Epidermal melanocyte (primary cell): Measurements from ENCODE around the gene PAQR7.

ENCODE experiments used
- DNase-seq: peaks from one replicate; pipeline ENCODE4 v3.0.0; 2011; ENCODE audit warnings: low spot score; ENCODE audit not compliant: insufficient read length

PAQR7 gene

DNA sequence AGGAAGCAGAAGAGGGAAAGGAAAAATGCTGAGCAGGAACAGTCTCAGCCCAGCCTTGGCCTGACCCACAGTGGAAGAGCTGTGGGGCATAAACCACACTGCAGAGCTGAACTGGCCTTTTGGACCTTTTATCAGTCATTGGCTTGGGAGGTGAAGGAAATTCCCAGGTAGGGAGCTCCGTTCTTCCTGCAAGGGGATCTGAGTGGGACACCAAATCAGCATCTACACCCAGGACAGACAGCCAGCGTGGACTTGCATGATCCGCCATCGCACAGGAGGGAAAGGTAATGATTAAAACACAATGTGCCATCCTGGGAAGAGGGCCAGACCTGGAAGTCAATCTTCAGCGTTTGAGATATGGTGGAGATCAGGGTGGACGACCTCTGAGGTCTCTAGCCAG lies 56.9 kb downstream of the PAQR7 start:
- no peak for DNase-seq

DNA sequence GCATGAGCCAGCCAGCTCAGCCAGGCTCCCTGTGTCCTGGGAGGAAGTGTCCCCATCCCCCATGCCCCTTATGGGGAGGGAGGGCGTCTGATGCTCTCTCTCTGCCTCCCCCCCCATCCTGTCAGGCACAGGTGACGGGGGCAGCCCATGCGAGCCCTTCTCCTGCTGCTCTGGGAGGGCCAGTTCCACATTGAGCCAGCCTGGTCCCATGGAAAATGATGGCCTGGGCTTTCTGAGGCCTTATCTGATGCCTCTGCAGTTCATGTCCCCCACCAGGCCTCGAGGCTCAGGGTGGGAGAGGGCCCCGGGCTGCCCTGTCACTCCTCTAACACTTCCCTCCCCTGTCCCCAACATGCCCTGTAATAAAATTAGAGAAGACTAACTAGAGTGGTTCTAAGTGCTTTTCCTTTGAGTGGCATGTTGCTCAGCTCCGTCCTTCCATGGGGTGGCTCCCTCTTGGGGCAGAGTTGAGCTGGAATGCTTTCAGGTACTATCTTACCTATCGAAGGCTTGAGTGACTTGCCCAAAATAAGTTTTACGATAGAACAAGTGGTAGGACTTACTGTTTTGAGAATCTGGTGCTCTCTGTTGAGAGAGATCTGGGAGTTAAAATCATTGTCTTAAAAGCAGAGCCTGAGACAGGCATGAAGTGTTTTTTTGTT lies 57.5 kb downstream of the PAQR7 start:
- no peak for DNase-seq

- no peak for DNase-seq
These were observed 59.3 kb downstream of the PAQR7 start for GRCh38 chr1:25816112-25816718.

DNA sequence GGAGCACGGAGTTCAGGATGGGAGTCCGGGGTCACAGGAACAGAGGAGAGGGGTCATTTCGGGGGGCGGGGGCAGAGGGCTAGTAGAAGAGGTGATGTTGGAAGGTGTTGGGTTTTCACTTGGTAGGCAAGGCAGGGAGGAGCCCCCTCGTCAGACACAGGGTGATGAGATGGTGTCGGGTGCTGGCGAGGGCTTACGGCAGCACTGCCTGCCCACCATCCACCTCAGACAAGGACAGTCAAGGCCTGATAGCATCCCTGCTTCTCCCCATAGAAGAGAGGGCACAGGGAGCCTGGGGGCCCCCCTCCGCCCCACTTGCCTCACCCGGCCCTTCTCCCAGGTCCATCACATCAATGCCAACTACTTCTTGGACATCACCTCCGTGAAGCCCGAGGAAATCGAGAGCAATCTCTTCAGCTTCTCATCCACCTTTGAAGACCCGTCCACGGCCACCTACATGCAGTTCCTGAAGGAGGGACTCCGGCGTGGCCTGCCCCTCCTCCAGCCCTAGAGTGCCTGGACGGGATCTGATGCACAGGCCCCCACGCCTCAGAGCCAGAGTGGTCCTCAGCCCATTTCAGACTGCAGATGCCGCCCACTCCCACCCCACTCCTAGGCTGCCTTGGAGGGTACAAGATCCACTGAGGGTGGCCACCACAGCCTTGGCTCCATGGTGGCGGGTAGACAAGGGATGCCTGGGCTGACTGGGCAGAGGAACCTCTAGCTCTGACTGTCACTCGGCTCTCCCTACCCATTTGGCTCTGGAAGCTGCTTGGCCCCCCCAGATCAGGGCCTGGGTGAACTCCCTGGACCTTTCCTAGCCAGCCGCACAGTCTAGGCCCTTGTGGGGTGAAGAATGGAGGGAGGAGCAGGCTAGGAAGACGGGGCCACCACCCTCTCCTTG lies 60.0 kb downstream of the PAQR7 start:
- no peak for DNase-seq

GRCh38 chr1:25814549-25815087 lies 60.9 kb downstream of the PAQR7 start:
- no peak for DNase-seq

GRCh38 chr1:25813734-25814471 lies 61.6 kb downstream of the PAQR7 start:
- DNase-seq = no peak

DNA sequence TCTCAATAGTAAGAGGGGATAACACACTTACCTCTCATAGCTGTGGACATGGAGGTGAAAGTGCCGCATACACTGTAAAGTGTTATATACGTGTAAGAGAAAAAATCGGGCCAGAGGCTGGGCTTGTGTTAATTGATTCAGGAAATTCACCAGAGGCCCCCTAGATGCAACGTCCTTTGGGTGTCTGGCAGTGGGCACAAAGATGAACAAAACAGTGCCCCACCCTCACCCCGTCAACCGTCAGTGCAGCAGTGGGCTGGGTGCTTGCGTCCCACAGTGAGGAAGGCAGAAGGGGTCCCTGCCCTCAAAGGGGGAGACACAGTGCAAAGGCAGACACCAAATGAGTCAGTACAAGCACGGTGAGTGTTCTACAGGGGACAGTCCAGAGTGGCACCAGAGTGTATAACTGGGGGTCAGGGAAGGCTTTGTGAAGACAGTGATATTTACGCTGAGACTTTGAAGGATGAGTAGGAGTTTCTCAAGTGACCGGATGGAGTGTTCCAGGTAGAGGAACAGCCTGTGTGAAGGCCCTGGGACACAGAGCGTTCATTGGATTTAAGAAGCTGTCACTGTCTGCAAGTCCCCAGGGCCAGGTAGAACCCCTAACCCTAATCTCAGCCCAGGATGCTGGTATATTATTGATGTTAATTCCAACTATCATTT lies 62.3 kb downstream of the PAQR7 start:
- no peak for DNase-seq
